Choroid plexus epithelial cell (primary cell): ENCODE results near the gene SMIM13.

Source experiments
- DNase-seq: peaks from one replicate; pipeline ENCODE4 v3.0.0-alpha.2; 2010; ENCODE audit warnings: low read depth
- H3K4me3 ChIP-seq: 2 replicates; pipeline ENCODE4 v1.5.1; 2011; ENCODE audit warnings: low read depth, mild to moderate bottlenecking, control low read depth, low read length, moderate library complexity
- CTCF ChIP-seq: conservative IDR thresholded peaks from 2 replicates; pipeline ENCODE4 v1.5.1; 2011; ENCODE audit warnings: low read depth, mild to moderate bottlenecking, control low read depth, inconsistent platforms, low read length, moderate library complexity

SMIM13 gene

DNA sequence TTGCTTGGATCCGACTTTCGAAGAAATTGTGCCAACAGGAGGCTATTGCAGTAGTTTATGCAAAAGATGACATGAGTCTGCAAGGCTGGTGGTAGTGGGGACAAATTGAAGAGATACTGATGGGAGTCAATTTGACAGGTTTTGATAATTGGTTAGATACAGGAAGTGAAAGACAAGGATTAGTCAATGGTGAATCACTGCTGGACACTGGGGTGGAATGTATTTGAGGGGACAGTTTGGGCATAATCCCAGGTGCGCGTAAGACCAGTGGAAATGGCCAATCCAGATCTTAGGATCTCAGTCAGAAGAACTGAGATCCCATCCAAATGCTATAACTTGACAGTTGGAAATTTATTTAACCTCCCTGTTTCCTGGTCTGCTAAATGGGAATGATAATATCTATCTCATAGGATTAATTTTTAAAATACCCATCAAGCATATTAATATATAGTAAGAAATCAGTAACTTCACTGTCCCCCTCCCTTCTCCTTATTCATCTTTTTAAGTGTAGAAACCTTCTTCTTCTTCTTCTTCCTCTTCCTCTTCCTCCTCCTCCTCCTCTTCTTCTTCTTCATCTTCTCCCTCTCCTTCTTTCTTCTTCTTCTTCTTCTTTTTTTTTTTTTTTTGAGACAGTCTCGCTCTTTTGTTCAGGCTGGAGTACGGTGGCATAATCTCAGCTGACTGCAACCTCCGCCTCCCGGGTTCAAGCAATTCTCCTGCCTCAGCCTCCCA is 48.8 kb downstream of the SMIM13 start:
- no peak overlapping the region for H3K4me3 ChIP-seq
- no peak for TF ChIP-seq CTCF
- DNase-seq, result no peak

GRCh38 chr6:11143394-11144371 is 50.0 kb downstream of the SMIM13 start:
- TF ChIP-seq CTCF, result peak; percentile 4
- DNase-seq, result peak; percentile 95
- H3K4me3 ChIP-seq, result no peak overlapping the region

GRCh38 chr6:11144393-11144851 is 50.8 kb downstream of the SMIM13 start:
- peak; percentile 85 for DNase-seq
- H3K4me3 ChIP-seq, result no peak overlapping the region
- TF ChIP-seq CTCF, result peak; percentile 99

DNA sequence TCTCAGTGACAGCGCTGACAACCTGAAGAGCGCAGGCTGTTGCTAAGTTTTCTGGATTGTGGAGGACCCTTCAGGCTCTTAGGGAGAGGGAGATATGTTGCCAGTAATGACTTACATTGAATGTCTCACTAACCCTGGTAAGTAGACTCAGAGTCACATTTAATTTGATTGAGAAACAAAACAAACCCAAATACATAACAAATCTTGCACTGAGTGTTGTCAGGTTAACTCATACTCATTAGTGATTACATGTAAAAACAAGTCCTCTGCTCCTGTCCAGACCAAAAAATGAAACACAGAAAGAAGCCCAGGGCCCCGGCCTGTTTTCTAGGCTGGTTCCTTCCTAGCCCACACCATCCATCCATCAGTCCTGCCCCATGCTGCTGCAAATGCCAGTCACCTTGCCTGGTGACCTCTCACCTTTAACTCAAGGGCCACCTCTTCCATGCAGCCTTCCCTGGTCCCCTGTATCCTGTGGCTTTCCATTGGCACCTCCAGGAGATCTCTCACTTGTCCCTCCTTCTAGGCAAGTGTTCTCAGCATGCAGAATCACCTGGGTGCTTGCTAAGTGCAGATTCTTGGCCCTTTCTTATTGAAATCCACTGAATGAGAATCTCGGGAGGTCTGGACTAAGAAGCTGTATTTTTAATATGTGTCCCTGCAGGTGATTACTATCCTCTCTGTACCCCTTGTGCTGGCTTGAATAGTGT is 52.6 kb downstream of the SMIM13 start:
- no peak for TF ChIP-seq CTCF
- no peak overlapping the region for H3K4me3 ChIP-seq
- DNase-seq, result no peak

DNA sequence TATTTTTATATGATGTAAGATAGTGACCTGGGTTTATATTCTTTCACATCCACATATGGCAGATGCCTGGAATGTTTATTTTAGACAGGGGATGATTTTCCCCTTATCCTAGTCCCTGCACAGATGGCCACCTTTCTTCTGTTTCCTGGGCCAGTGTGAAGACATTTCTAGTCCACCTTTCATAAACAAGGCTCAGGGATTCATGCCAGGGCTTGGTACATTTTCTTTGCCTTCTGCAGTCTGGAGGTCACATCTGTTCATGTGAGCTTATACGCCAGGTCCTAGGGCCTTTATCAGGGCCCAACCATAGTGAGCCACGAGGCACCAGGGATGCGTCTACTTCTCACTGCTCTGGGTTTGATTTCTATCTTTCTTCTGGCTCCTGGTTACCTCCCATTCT is 55.9 kb downstream of the SMIM13 start:
- no peak overlapping the region for H3K4me3 ChIP-seq
- no peak for TF ChIP-seq CTCF
- DNase-seq, result no peak

DNA sequence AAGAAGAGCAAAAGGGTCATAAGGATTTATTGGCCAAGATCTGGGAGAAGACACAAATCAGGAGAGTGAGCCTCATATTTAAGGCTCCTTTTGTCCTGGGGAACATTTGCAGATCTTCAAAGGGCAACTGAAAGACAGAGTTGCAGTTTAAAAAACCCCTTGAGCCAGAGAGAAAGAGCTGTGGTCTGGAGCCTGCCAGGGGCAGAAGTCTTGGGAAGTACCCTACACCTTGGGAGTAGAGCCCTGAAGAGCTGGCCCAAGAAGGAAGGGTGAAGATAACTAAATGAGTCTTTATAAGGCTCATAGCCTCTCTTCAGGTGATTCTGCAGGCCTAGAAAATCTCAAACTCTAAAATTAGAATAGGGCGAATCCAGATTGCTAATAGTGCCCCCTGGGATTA is 57.9 kb downstream of the SMIM13 start:
- TF ChIP-seq CTCF, result no peak
- no peak overlapping the region for H3K4me3 ChIP-seq

More for the DNA sequence above, 57.9 kb downstream of the SMIM13 start:
- DNase-seq, result no peak
